Fibroblast of mammary gland (primary cell): ENCODE data around the gene SMARCC2.

Source experiments
- DNase-seq: peaks from one replicate; pipeline ENCODE4 v3.0.0-alpha.2; 2010; ENCODE audit warnings: low read depth
- H3K4me3 ChIP-seq: 2 replicates; pipeline ENCODE4 v1.5.1; 2011; ENCODE audit warnings: low read depth, mild to moderate bottlenecking, low read length, moderate library complexity; ENCODE audit not compliant: control insufficient read depth
- CTCF ChIP-seq: conservative IDR thresholded peaks from 2 replicates; pipeline ENCODE4 v1.5.1; 2011; ENCODE audit warnings: low read depth, low read length, inconsistent platforms; ENCODE audit not compliant: control insufficient read depth, insufficient read depth

The SMARCC2 gene

GRCh38 chr12:56161690-56162351, 27.5 kb downstream of the SMARCC2 start:
- no peak for TF ChIP-seq CTCF
- no peak overlapping the region for H3K4me3 ChIP-seq
- DNase-seq, result no peak

DNA sequence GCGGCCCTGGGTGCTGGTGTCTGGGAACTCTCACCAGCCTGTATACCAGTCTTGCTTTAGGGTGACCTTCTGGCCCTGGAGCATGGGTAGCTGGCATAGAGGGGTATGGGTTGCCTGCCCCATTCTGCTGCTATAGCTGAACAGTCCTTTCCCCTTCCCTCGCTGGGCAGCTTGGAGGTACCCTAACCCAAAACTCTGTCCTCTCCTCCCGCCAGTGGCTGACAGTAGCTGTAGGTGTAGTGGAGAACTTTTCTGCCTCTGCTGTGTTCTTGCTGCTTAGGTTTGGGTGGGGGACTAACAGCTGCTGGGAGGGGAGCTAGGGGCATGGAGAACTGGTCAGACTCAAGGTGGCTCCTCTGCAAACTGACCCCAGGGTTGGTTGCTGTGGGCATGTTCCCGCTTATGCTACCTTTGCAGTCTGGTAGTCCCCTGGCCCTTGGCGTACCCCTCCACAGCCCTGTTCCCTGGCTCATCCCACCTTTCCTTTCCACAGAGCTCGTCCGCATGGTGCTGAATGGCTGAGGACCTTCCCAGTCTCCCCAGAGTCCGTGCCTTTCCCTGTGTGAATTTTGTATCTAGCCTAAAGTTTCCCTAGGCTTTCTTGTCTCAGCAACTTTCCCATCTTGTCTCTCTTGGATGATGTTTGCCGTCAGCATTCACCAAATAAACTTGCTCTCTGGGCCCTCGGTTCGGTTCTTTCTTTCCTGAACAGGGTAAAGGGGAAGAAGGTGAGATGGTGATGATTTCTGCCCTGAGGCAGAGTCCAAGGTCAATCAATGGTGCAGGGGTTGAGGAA, 28.2 kb downstream of the SMARCC2 start:
- peak overlapping the region; percentile 100 for H3K4me3 ChIP-seq
- TF ChIP-seq CTCF, result no peak
- no peak for DNase-seq

DNA sequence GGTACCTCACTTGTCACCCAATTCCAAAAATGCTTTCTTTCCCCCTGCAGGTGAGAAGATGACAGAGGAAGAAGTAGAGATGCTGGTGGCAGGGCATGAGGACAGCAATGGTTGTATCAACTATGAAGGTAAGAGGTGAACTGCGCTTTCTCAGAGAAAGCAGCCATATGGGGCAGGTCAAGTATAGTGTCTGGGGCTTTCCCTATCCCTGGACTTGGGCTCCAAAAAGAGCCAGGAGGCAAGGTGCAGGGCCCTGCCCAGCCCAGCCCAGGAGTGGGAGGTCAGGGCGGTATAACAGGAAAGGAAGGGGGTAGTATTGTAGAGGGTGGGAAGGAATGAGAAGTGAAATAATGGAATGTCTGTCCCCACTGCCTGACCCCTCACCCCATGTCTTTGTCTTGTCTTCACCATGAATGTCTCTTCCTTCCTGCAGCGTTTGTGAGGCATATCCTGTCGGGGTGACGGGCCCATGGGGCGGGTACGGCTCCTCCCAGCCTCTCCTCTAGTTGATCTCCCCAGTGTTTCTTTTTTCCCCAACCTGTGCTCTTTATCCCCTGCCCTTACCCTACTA, 29.0 kb downstream of the SMARCC2 start:
- peak; percentile 54 for DNase-seq
- no peak for TF ChIP-seq CTCF
- peak overlapping the region; percentile 100 for H3K4me3 ChIP-seq

- peak overlapping the region; percentile 100 for H3K4me3 ChIP-seq
- no peak for DNase-seq
- no peak for TF ChIP-seq CTCF
Measured at GRCh38 chr12:56159482-56160192, 29.6 kb downstream of the SMARCC2 start.

GRCh38 chr12:56158926-56159461, 30.3 kb downstream of the SMARCC2 start:
- no peak for TF ChIP-seq CTCF
- peak overlapping the region; percentile 100 for H3K4me3 ChIP-seq
- peak; percentile 58 for DNase-seq
